ENCODE data around the gene PIK3R4.

DNA sequence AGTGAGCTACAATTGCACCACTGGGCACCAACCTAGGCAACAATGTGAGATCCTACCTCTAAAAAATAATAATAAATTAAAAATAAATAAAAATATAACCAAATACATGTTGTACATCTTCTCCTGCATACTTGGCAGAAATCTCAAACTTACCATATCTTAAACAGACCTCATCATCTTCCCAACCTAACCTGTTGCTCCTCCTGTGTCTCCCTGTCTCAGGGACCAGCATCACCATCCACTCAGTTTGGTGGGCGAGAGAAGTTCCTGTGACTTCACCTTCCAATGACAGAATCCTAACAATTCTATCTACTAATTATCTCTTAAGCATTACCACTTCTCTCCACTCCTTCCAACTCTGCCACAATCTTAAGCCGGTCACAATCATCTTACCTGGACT, 3.3 kb downstream of the PIK3R4 start:
- TF ChIP-seq, protein P1, sequence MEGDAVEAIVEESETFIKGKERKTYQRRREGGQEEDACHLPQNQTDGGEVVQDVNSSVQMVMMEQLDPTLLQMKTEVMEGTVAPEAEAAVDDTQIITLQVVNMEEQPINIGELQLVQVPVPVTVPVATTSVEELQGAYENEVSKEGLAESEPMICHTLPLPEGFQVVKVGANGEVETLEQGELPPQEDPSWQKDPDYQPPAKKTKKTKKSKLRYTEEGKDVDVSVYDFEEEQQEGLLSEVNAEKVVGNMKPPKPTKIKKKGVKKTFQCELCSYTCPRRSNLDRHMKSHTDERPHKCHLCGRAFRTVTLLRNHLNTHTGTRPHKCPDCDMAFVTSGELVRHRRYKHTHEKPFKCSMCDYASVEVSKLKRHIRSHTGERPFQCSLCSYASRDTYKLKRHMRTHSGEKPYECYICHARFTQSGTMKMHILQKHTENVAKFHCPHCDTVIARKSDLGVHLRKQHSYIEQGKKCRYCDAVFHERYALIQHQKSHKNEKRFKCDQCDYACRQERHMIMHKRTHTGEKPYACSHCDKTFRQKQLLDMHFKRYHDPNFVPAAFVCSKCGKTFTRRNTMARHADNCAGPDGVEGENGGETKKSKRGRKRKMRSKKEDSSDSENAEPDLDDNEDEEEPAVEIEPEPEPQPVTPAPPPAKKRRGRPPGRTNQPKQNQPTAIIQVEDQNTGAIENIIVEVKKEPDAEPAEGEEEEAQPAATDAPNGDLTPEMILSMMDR (IDR thresholded peaks at IDR 0.05; ENCODE audit: low read depth, low read length, missing input control): no peak
- TF ChIP-seq RXRA (IDR thresholded peaks at IDR 0.05) (no peak), SP1 (IDR thresholded peaks at IDR 0.05) (no peak), EGR1 (IDR thresholded peaks at IDR 0.05; ENCODE audit: low read depth in 2 of 2) (no peak), YY1 (IDR thresholded peaks at IDR 0.05) (no peak)
- TF ChIP-seq, protein P2, sequence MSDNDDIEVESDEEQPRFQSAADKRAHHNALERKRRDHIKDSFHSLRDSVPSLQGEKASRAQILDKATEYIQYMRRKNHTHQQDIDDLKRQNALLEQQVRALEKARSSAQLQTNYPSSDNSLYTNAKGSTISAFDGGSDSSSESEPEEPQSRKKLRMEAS (IDR thresholded peaks at IDR 0.05): no peak
- TF ChIP-seq, protein P3, sequence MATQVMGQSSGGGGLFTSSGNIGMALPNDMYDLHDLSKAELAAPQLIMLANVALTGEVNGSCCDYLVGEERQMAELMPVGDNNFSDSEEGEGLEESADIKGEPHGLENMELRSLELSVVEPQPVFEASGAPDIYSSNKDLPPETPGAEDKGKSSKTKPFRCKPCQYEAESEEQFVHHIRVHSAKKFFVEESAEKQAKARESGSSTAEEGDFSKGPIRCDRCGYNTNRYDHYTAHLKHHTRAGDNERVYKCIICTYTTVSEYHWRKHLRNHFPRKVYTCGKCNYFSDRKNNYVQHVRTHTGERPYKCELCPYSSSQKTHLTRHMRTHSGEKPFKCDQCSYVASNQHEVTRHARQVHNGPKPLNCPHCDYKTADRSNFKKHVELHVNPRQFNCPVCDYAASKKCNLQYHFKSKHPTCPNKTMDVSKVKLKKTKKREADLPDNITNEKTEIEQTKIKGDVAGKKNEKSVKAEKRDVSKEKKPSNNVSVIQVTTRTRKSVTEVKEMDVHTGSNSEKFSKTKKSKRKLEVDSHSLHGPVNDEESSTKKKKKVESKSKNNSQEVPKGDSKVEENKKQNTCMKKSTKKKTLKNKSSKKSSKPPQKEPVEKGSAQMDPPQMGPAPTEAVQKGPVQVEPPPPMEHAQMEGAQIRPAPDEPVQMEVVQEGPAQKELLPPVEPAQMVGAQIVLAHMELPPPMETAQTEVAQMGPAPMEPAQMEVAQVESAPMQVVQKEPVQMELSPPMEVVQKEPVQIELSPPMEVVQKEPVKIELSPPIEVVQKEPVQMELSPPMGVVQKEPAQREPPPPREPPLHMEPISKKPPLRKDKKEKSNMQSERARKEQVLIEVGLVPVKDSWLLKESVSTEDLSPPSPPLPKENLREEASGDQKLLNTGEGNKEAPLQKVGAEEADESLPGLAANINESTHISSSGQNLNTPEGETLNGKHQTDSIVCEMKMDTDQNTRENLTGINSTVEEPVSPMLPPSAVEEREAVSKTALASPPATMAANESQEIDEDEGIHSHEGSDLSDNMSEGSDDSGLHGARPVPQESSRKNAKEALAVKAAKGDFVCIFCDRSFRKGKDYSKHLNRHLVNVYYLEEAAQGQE (IDR thresholded peaks at IDR 0.05): no peak
- TF ChIP-seq, protein P4, sequence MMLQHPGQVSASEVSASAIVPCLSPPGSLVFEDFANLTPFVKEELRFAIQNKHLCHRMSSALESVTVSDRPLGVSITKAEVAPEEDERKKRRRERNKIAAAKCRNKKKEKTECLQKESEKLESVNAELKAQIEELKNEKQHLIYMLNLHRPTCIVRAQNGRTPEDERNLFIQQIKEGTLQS (IDR thresholded peaks at IDR 0.05): no peak
